Neural progenitor cell (in vitro differentiated cells): ENCODE data around the gene RNF217.
"Not testable (repeated sequence)": the region's sequence is repeated elsewhere in the genome, so short reads cannot be mapped to it uniquely, and the experiment has no call there.

ENCODE experiments used
- EZH2 ChIP-seq: fragments of 200-600 bp; sonication (generic); IDR thresholded peaks from 2 replicates; pipeline ENCODE4 v1.6.1; 2017; ENCODE audit warnings: antibody characterized with exemption, mild to moderate bottlenecking, moderate library complexity
- EZH2phosphoT487 ChIP-seq: fragments of 200-600 bp; sonication (generic); IDR thresholded peaks from 2 replicates; pipeline ENCODE4 v1.6.1; 2017; ENCODE audit warnings: antibody characterized with exemption
- TF ChIP-seq, protein P1 (sequence below): fragments of 200-600 bp; sonication (generic); IDR thresholded peaks from 2 replicates; pipeline ENCODE4 v1.5.1; 2017; ENCODE audit warnings: antibody characterized with exemption, mild to moderate bottlenecking

DNA sequence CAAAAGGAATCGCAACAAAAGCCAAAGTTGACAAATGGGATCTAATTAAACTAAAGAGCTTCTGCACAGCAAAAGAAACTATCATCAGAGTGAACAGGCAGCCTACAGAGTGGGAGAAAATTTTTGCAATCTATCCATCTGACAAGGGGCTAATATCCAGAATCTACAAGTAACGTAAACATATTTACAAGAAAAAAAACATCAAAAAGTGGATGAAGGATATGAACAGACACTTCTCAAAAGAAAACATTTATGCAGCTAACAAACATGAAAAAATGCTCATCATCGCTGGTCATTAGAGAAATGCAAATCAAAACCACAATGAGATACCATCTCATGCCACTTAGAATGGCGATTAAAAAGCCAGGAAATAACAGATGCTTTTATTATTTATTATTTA, 74.2 kb downstream of the RNF217 start:
- not testable (repeated sequence) for TF ChIP-seq EZH2phosphoT487, EZH2
- TF ChIP-seq, protein P1, sequence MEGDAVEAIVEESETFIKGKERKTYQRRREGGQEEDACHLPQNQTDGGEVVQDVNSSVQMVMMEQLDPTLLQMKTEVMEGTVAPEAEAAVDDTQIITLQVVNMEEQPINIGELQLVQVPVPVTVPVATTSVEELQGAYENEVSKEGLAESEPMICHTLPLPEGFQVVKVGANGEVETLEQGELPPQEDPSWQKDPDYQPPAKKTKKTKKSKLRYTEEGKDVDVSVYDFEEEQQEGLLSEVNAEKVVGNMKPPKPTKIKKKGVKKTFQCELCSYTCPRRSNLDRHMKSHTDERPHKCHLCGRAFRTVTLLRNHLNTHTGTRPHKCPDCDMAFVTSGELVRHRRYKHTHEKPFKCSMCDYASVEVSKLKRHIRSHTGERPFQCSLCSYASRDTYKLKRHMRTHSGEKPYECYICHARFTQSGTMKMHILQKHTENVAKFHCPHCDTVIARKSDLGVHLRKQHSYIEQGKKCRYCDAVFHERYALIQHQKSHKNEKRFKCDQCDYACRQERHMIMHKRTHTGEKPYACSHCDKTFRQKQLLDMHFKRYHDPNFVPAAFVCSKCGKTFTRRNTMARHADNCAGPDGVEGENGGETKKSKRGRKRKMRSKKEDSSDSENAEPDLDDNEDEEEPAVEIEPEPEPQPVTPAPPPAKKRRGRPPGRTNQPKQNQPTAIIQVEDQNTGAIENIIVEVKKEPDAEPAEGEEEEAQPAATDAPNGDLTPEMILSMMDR: not testable (repeated sequence)
